Peyer's patch (tissue), 4 donors: Measurements from ENCODE around the gene SKIDA1.

ENCODE experiments used
- POLR2A ChIP-seq, 2 donors: fragments of 450-650 bp; IDR thresholded peaks; one replicate each; pipeline ENCODE4 v1.5.1; 2017; ENCODE audit warnings: antibody characterized with exemption in 2 of 2, mild to moderate bottlenecking in 2 of 2, moderate library complexity in 2 of 2
- TF ChIP-seq, protein P1 (sequence below), 6 experiments: fragments of 450-650 bp in 4 of 6; fragments of 200-600 bp in 2 of 6; sonication (generic) in 1 of 6; IDR thresholded peaks; one replicate each; pipeline ENCODE4 v1.5.1; 2017 to 2019; ENCODE audit warnings: antibody characterized with exemption in 6 of 6, mild to moderate bottlenecking in 3 of 6, moderate library complexity in 1 of 6

DNA sequence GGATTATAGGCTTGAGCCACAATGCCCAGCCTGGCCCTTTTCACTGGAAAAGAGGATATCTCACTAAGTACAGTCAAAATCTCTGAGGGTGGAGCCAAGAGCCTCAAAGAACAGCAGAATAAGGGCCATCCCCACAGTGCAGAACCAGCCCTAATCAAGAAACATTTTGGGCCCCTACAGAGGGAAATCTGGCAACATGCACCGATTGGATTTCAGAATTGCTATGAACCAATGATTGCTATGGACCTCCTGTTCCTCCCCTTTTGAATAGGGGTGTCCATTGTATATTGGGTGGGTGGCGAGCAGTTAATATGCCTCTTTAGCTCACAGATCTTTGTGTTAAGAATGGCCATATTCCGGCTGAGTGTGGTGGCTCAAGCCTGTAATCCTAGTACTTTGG is 42.7 kb downstream of the SKIDA1 start:
- TF ChIP-seq, protein P1, sequence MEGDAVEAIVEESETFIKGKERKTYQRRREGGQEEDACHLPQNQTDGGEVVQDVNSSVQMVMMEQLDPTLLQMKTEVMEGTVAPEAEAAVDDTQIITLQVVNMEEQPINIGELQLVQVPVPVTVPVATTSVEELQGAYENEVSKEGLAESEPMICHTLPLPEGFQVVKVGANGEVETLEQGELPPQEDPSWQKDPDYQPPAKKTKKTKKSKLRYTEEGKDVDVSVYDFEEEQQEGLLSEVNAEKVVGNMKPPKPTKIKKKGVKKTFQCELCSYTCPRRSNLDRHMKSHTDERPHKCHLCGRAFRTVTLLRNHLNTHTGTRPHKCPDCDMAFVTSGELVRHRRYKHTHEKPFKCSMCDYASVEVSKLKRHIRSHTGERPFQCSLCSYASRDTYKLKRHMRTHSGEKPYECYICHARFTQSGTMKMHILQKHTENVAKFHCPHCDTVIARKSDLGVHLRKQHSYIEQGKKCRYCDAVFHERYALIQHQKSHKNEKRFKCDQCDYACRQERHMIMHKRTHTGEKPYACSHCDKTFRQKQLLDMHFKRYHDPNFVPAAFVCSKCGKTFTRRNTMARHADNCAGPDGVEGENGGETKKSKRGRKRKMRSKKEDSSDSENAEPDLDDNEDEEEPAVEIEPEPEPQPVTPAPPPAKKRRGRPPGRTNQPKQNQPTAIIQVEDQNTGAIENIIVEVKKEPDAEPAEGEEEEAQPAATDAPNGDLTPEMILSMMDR (IDR thresholded peaks at IDR 0.05), result no peak
- TF ChIP-seq POLR2A (IDR thresholded peaks at IDR 0.05), result no peak
